ENCODE results near the gene CNIH3.

DNA sequence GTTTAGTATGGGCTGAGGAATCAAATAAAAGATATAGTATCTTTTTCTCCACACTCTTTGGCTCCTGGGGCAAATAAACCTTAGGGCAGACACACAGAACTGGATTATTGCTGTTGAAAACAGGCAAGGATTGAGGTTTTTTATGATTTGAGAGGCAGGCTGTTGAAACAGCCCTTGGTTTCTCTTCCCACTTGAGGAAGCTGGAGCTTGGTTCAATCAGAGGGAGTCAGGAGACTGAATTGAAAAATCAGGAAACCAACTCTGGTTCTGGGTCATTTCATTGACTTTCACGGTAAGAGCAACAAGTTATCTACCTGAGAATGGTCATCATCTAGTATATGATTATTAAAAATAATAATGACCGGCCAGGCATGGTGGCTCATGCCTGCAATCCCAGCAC is 108.4 kb downstream of the CNIH3 start:
- TF ChIP-seq, protein P1, sequence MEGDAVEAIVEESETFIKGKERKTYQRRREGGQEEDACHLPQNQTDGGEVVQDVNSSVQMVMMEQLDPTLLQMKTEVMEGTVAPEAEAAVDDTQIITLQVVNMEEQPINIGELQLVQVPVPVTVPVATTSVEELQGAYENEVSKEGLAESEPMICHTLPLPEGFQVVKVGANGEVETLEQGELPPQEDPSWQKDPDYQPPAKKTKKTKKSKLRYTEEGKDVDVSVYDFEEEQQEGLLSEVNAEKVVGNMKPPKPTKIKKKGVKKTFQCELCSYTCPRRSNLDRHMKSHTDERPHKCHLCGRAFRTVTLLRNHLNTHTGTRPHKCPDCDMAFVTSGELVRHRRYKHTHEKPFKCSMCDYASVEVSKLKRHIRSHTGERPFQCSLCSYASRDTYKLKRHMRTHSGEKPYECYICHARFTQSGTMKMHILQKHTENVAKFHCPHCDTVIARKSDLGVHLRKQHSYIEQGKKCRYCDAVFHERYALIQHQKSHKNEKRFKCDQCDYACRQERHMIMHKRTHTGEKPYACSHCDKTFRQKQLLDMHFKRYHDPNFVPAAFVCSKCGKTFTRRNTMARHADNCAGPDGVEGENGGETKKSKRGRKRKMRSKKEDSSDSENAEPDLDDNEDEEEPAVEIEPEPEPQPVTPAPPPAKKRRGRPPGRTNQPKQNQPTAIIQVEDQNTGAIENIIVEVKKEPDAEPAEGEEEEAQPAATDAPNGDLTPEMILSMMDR (IDR thresholded peaks at IDR 0.05): no peak
- TF ChIP-seq POLR2A (IDR thresholded peaks at IDR 0.05) (no peak), POLR2AphosphoS5 (IDR thresholded peaks at IDR 0.05) (no peak)
